GM18873 (cell line): ENCODE measurements around the gene ZSCAN21.

Experiments
- ATAC-seq: cut with Tn5 transposase; IDR thresholded peaks from one replicate; pipeline ENCODE4 v1.9.1; 2021; ENCODE audit warnings: mild to moderate bottlenecking, moderate library complexity, moderate number of reproducible peaks; ENCODE audit not compliant: unreplicated experiment, low FRiP score

Gene ZSCAN21

GRCh38 chr7:100095289-100095688 is 45.7 kb downstream of the ZSCAN21 start:
- no peak for ATAC-seq

- ATAC-seq: no peak
Measured at GRCh38 chr7:100095704-100096103, 46.1 kb downstream of the ZSCAN21 start.

GRCh38 chr7:100098913-100099312 is 49.3 kb downstream of the ZSCAN21 start:
- ATAC-seq: no peak

GRCh38 chr7:100099452-100099851 is 49.9 kb downstream of the ZSCAN21 start:
- ATAC-seq: no peak

- peak; percentile 52 for ATAC-seq
Measured at GRCh38 chr7:100100420-100101015, 50.9 kb downstream of the ZSCAN21 start.

- ATAC-seq: peak; percentile 83
Measured at GRCh38 chr7:100101016-100101862, 51.7 kb downstream of the ZSCAN21 start, which contains the start of the genes AP4M1 and MCM7. Gene AP4M1, plus strand, starts transcription at chr7:100101643. Its CDS starts 72 bp downstream, at chr7:100101715. Gene MCM7, minus strand, starts transcription at chr7:100101397. Its CDS starts 103 bp downstream, at chr7:100101294.

GRCh38 chr7:100102950-100103840 is 53.6 kb downstream of the ZSCAN21 start:
- ATAC-seq: no peak

GRCh38 chr7:100105534-100105933 is 56.0 kb downstream of the ZSCAN21 start:
- ATAC-seq: no peak

GRCh38 chr7:100106633-100107032 is 57.1 kb downstream of the ZSCAN21 start:
- no peak for ATAC-seq

GRCh38 chr7:100107125-100107737 is 57.7 kb downstream of the ZSCAN21 start:
- no peak for ATAC-seq

GRCh38 chr7:100107890-100108289 is 58.3 kb downstream of the ZSCAN21 start:
- no peak for ATAC-seq

GRCh38 chr7:100109521-100110163 is 60.1 kb downstream of the ZSCAN21 start:
- ATAC-seq: no peak

GRCh38 chr7:100111156-100111555 is 61.6 kb downstream of the ZSCAN21 start:
- no peak for ATAC-seq

- no peak for ATAC-seq
Measured at GRCh38 chr7:100111914-100112313, 62.3 kb downstream of the ZSCAN21 start.
